ENCODE data around the gene HDDC2. TPM values are rescaled to one million over a fixed set of nuclear protein-coding genes. Genes with fewer than 3 reads are reported as not detected.
A peak's percentile ranks its signal among the peaks of the same experiment; 100 is the strongest.

HDDC2 gene, protein sequence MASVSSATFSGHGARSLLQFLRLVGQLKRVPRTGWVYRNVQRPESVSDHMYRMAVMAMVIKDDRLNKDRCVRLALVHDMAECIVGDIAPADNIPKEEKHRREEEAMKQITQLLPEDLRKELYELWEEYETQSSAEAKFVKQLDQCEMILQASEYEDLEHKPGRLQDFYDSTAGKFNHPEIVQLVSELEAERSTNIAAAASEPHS
- 100 to 1,000 TPM; 118 to 130 (median 122) TPM for polyA plus RNA-seq (ENCODE audit: insufficient read length in 3 of 3)

DNA sequence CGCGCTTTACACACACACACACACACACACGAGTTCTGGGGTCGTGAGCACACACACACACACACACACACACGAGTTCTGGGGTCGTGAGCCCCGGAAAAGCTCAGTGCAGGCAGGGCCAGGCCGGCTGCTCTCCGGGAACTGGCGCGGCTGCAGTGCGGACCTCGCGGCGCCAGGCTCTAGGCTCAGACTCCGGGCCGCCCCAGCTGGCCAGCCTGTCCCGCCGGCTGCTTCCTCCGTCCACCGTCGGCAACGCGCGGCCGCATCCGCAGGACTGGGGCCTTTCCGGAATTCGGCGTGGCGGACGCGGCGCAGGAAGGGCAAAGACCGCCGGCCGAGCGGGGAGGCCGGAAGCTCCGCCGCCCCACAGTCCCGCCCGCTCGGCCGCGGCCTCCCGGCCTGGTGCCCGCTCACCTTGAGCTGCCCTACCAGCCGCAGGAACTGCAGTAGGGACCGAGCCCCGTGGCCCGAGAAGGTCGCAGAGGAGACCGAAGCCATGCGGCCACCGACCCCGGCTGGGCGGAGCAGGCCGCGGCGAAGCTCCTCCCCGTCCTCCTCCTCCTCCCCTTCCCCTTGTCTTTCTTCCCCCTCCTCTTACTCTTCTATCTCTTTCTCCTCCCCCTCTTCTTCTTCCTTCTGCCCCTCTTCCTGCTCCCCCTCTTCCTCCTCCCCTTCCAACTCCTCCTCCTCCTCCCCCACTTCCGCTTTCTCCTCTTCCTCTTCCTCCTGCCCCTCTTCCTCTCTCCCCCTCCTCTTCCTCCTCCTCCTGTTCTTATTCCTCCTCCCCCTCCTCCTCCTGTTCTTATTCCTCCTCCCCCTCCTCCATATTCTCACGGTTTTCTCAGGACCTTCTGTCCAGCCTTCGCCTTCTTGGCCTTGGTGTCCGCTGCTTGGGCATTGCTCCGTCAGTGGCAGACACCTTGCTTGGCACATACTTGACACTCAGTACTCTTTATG is at the start of gene HDDC2:
Gene HDDC2, minus strand, starts transcription at position 533 of the 957 bp plus-strand sequence. Its CDS starts 35 bp downstream, at position 498.
- DNase-seq (ENCODE audit: low read depth in 3 of 3, low spot score in 2 of 3): peak; percentile 29 to 51 (median 49)

DNA sequence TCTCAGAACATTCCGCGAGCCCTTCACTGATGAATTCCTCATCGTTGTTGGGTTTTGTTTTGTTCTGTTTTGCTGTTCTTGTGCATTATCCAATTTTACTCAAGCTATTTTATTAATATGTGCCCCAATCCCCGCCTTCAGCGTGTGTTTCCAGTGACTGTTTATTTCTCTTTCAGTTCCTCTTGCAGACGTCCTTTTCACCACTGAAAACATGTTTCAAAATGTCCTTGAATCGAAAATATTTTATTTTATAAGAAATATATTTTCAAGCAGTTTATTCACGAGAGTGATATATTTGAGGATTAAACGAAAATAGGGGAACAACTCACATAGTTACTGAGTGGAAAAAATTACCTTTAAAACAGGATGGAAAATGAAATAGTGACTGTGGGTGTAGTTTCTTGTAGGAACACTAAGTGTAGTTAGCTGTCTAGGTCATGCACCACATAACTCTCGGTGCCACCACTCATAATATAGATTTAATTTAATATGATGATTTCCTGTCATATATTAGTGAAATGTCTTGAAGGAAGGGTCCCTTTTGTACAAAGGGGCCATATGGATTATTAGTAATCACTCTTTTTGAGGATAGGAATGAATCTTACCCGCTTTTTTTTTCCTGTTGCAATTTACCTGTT is 45.3 kb upstream of the HDDC2 start:
- DNase-seq (ENCODE audit: low read depth in 3 of 3, low spot score in 2 of 3): no peak

DNA sequence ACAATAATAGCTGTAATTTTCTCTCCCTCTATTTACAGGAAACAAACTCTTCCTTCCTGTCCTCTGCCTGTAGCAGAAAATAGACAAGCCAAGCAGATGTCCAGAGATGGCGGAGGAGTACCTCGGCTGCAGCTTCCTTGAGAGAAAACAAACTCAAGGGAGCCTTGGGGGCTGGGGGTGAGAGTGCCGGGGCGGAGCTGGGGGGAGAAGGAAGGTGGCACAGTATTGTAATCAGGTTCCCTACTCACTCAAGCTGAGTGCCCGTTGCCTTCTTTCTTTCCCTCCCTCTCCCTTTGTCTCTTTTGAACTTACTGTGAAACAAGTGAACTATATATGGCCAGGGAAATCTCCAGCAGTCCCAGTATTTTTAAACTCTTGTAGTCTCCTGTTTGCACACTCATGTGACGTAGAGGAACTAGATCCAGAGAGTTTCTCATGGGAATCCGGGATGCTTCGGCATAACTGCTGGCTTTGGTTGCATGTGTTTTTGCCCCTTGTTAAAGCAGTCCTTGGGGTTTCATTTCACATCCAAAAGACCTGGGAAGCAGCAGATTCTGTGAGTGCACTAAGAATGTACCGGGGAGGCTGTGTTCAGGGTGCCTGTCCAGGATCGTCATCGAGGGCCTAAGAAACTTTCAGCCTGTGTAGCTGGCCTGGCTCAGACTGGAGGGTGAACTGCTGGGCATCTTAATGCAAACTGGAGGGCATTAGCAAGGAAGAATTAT is 44.6 kb upstream of the HDDC2 start:
- DNase-seq (ENCODE audit: low read depth in 3 of 3, low spot score in 2 of 3): no peak

DNA sequence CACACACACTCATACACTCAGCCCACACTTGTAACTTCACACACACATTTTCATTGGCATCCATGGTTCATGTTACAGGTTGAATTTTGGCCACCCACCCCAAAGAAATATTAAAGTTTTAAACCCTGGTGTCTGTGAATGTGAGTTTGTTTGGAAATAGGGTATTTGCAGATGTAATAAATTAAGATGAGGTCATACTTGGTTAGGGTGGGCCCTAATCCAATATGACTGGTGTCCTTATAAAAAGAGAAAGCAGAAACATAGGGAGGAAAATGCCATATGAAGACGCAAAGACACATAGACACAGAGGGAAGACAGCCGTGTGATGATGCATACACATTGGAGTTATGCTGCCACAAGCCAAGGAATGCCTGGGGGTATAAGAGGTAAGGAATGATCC is 39.7 kb upstream of the HDDC2 start:
- no peak for DNase-seq (ENCODE audit: low read depth in 3 of 3, low spot score in 2 of 3)

DNA sequence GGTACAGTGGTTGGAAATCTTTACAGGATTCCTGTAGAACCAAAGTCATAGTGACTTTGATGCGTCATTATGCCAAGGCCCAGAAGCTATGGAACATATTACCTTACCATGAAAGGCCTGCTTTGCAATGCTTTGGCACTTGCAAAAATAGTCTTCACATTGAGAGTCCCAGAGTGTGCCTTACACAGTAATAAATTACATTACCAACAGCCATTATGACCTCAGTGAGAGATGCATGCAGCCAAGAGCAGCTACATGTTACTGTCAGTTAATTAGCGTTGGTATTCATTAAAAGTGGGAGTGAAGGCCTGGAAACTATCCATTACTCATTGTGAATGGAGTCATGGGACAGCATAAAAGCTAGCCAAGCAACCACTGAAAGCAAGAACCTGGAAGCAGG is 39.2 kb upstream of the HDDC2 start:
- DNase-seq (ENCODE audit: low read depth in 3 of 3, low spot score in 2 of 3): no peak

DNA sequence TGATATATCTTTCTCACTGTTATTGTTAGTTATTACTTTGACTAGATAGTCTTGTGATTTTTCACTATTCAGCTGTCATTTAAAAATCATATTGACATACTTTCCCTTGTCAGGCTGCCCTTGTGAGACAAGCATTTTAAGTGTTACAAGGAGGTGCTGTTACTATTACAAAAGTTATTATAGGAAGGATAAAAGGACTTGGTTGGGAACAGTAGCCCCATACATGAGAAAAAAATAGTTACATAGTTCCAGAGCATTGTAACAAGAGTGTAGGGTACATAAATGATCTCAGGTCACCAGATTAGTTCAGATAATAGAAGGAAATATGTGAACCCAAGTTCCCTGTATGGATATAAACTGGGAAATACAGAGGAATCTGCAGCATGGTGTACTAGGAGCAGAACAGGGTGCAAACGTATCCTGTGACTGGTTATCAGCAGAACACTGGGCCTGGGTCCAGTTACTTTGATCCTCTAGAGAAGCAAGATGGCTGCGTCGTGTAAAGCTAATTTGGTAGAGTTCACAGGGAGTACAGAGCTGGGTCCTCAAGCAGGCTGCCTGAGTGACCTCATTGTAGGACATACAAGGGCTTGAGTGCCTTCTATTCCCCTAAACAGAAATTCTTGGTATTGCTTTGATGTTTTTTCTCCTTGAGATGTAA is 38.5 kb upstream of the HDDC2 start:
- DNase-seq (ENCODE audit: low read depth in 3 of 3, low spot score in 2 of 3): no peak

DNA sequence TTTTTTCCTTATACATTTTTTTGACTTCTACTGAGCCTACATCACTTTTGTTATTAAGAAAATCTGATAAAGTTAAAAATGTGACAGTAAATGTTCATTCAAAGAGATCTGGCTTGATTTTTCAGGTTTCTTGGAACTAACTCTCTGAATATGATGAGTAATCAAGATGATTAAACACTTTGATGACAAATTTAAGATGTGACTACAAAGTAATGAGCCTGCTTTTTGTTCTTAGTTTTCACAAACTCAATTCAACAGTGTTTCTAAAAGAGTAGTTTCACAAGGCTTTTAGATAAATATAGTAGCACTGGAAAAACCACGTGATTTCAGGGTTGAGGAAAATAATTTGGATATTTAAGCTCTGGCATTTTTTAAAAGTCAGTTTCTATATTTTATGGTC is 37.9 kb upstream of the HDDC2 start:
- no peak for DNase-seq (ENCODE audit: low read depth in 3 of 3, low spot score in 2 of 3)

DNA sequence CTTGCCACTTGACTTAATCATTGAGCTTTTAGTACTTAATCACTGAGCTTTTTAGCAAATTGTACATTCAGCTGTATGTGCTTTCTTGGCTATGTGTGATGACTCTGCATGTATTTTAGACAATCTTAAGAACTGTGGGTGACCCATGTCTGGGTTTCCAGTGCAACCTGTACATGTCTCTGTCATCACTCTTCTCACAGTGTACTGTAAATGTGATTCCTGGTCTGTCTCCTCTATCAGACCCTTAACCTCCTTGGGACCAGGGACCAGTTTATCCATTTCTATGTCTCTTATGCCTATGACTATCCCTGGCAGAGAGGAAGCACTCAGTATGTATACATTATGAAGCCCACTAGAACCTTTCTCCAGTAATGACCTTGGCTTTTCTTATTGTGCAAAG is 36.6 kb upstream of the HDDC2 start:
- DNase-seq (ENCODE audit: low read depth in 3 of 3, low spot score in 2 of 3): no peak

DNA sequence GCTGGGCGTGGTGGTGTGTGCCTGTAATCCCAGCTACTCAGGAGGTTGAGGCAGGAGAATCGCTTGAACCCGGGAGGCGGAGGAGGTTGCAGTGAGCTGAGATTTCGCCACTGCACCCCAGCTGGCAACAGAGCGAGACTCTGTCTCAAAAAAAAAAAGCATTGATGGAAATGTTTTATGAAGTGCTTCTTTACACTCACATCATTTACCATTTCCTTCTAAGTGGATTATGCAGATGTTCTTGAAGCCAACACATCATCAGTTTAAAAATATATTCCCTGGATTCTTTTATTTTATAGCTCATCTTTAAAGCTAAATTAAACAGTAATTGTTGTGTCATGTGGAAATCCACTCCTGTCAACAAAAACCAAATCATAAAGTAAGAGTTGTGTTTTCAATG is 35.9 kb upstream of the HDDC2 start:
- no peak for DNase-seq (ENCODE audit: low read depth in 3 of 3, low spot score in 2 of 3)

DNA sequence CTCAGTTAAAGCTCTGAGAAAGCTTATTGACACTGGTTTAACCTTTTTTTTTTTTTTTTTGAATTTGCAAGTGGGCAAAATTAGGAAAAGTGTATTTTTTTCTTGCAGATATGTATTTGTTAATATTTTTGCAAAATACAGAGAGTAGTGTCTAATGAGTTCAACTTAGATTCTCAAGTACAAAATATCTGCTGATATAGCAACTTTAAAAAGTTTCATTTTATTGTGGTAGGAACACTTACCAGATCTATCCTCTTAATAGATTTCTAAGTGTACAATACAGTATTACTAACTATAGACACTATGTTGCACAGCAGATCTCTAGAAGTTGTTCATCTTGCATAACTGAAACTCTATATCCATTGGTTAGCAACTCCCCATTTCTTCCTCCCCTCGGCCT is 30.9 kb upstream of the HDDC2 start:
- DNase-seq (ENCODE audit: low read depth in 3 of 3, low spot score in 2 of 3): no peak

DNA sequence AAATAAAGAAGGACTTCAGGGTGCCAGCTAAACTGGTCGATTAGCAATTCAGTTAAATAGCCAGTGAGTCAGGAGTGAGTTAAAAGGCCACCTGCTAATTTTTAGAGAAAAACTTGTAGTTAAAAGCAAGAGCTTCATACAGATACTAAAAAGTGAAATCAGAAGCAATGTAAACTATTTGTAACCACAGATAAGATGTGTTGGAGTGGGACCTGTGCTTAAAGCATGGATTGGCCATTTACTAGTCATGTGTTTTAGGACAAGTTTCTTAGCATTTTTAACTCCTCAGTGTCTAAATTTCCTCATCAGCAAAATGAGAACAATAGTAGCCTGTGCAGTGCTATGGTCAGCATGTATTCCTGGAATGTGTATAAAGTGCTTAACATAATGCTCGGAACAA is 23.8 kb upstream of the HDDC2 start:
- DNase-seq (ENCODE audit: low read depth in 3 of 3, low spot score in 2 of 3): no peak

DNA sequence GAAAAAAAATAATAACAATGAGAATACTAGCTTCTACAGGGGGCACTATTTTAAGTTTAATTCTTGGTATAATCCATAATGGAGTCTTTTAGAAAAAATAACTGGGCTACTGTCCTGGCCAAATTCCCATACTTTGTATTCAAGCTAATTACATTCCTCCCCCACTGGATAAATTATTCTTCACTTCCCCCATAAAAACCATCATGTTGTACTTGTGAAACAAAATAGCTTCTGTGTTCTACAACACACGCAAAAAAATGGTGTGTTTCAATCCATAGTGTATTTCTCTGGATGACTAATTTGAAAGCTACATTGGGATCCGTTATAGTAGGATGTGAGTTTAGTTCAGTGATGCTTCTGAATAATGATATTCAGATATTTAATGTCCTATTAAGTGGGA is 21.6 kb upstream of the HDDC2 start:
- no peak for DNase-seq (ENCODE audit: low read depth in 3 of 3, low spot score in 2 of 3)

DNA sequence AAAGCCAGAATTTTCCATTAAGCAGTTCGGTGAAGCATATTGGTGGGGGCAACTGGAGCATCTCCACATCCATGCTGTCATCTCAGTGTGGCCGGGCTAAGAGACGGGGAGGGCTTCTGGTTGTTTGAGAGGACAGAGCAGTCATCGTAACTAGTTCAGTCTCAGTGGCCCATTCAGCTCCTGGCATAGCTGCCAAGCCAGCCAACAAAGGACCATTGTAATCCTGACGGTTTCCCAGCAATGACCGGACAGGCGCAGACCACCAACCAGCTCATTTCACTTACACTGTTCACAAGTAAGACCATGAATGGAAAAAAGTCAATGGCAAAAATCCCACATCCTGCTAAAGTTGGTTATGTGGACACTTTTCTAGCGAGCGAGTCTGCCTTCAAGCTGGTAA is 14.9 kb upstream of the HDDC2 start:
- DNase-seq (ENCODE audit: low read depth in 3 of 3, low spot score in 2 of 3): no peak

DNA sequence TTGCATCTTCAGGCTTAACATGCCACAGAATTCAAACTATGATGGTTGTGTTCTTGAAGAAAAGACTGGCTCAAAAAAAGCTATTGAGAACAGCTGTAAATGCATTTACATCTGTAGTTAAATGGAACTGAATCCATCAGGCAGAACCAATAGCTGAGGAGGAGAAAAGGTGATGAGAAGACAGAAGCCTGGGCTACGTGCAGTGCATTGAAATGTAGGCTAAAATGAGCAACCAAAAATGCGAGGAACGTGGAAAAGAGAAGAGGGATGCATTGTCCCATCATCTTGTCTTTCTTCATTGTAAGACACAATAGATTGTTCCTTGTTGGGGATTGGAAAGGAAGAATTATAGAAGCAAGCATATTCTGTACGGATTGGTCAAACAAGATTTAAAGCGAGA is 13.8 kb upstream of the HDDC2 start:
- DNase-seq (ENCODE audit: low read depth in 3 of 3, low spot score in 2 of 3): no peak

DNA sequence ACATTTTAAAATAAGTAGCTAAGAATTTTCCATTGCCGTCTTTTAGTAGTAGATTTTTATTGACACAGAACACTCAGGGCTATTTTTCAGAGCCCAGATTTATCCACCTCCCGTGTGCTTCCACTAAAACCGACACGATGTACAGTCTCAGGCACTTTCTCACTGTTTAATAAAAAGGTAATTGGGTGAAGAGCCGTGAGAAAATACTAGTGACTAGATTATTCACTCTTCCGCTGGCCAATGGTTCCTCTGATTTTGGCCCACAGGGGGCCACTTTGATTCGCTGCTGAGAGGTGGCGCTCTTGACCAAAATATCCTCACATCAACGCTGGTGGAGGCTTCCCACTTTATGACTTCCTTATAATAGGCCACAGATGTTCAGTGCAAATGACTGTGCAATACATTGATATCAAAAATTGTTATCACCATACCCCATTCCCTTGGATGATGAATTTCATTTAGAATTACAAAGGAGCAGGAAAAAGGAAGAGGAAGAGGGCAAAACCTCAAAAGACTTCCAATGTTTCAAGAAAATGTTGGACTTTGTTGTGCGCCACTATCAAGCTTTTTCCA is 12.3 kb upstream of the HDDC2 start:
- DNase-seq (ENCODE audit: low read depth in 3 of 3, low spot score in 2 of 3): peak; percentile 27 to 49 (median 41)

DNA sequence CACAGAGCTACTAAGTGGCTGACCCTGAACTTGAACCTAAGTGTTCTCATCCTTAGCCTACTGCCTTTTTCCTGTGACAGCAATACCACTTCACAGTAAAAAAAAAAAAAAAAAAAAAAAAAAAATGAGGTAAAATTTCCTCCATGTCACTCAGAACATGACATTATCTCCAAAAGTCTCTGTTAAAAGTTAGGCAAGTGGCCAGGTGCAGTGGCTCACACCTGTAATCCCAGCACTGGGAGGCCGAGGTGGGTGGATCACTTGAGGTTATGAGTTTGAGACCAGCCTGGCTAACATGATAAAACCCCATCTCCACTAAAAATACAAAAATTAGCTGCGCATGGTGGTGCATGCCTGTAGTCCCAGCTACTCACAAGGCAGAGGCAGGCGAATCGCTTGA is 11.2 kb upstream of the HDDC2 start:
- no peak for DNase-seq (ENCODE audit: low read depth in 3 of 3, low spot score in 2 of 3)

DNA sequence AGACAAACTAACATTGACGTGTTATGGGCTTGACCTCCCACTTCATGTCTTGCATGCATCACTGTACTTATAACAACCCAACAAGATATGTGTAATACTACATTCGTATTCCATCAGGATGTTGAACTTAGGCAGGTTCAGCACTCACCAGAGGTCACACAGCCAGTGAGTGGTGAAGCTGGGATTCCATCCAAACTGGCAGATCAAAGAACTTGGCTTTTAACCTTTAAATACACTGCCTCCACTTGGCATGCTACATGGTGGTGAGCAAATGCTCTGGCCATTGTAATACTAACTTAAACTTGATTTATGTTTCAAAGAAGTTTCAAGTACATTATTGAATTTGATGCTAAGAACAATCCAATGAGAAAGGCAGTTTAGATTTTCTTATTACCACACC is 10.7 kb upstream of the HDDC2 start:
- DNase-seq (ENCODE audit: low read depth in 3 of 3, low spot score in 2 of 3): no peak

DNA sequence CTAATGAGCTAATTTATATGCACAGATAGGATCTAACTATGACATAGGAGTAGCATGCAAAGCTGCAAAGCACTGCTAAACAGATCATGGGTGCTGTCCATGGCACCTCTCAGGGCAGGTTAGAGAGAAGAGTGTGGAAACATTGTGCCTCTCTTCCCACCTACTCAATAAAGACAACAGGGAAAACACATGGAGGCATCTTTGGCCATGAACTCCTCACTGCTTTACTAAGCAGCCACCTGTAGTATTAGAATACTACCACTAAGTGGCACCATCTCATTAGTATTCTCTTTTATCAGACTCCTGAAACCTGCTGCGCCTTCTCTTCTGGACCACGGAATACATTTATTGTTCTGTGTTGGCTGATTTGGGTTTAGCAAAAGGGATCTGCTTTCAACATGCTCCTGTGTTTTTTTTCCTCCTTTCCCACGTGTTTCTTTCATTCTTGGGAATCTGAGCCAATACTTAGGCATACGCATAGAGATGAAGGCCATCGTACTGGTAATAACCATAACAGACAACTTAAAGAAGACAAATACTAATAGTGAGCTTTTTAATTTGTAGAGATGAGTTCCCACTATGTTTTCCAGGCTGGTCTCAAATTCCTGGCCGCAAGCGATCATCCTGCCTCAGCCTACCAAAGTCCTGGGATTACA is 9.4 kb upstream of the HDDC2 start:
- DNase-seq (ENCODE audit: low read depth in 3 of 3, low spot score in 2 of 3): peak; percentile 56 to 57 (median 57)

DNA sequence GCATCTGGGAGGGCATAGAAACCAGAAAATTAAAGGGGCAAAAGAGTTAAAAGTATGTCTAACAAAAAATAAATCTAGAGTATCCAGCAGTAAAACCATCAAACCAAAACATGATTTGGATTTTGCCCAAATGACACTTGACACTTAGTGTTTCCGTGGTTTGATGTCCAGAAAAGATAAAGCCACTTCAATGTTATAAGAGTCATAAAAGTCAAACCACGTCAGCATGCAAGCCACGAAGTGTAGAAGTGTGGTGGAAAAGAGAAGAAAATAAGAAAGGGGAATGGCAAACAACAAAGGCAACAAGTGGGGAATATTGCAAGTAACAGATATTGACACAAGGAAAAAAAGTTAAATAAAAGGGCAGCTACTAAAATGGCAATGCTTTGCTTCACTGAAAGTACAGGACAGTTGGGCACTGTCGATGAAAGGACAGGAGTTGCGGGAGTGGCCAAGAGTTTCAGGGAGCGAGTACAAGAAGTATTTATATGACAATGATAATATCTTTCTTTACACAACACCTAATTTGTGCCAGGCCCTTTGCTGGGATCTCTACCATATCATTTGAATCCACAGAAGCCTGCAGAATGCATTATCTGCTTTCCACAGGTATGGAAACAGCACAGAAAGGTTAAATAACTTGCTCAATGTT is 6.3 kb upstream of the HDDC2 start:
- DNase-seq (ENCODE audit: low read depth in 3 of 3, low spot score in 2 of 3): no peak

All from right renal cortex interstitium (tissue), 3 donors.